CD1c-positive myeloid dendritic cell (primary cell): Measurements from ENCODE around the gene ACVRL1.
A peak's percentile ranks its signal among the peaks of the same experiment; 100 is the strongest.

Experiments used
- DNase-seq: peaks from one replicate; pipeline ENCODE4 v3.0.0-alpha.2; 2016; ENCODE audit errors: extremely low spot score

The ACVRL1 gene

GRCh38 chr12:51907083-51907855 lies at the start of gene ACVRL1:
ACVRL1 (plus strand) TSS chr12:51907504; CDS start chr12:51912475, 4,971 bp downstream.
- DNase-seq = no peak

GRCh38 chr12:51860986-51861385 lies 46.3 kb upstream of the ACVRL1 start:
- DNase-seq = no peak

- no peak for DNase-seq
Observed at GRCh38 chr12:51862947-51863346, 44.4 kb upstream of the ACVRL1 start.

GRCh38 chr12:51863363-51863932 lies 43.9 kb upstream of the ACVRL1 start:
- no peak for DNase-seq

GRCh38 chr12:51863933-51864832 lies 43.1 kb upstream of the ACVRL1 start:
- DNase-seq = no peak

GRCh38 chr12:51864833-51865670 lies 42.3 kb upstream of the ACVRL1 start:
- no peak for DNase-seq

- no peak for DNase-seq
Observed at GRCh38 chr12:51865757-51866270, 41.5 kb upstream of the ACVRL1 start.

- no peak for DNase-seq
Observed at GRCh38 chr12:51866324-51866723, 41.0 kb upstream of the ACVRL1 start.

- no peak for DNase-seq
Observed at GRCh38 chr12:51866762-51867161, 40.5 kb upstream of the ACVRL1 start.

GRCh38 chr12:51867371-51867770 lies 39.9 kb upstream of the ACVRL1 start:
- DNase-seq = no peak

- DNase-seq = no peak
Observed at GRCh38 chr12:51867796-51868428, 39.4 kb upstream of the ACVRL1 start.

GRCh38 chr12:51868821-51869495 lies 38.3 kb upstream of the ACVRL1 start:
- DNase-seq = no peak

- DNase-seq = no peak
Observed at GRCh38 chr12:51869496-51869865, 37.8 kb upstream of the ACVRL1 start.

- DNase-seq = peak; percentile 67
Observed at GRCh38 chr12:51869931-51870330, 37.4 kb upstream of the ACVRL1 start.

GRCh38 chr12:51870504-51870903 lies 36.8 kb upstream of the ACVRL1 start:
- DNase-seq = no peak

- peak; percentile 87 for DNase-seq
Observed at GRCh38 chr12:51871126-51871525, 36.2 kb upstream of the ACVRL1 start.

- DNase-seq = no peak
Observed at GRCh38 chr12:51871918-51872688, 35.2 kb upstream of the ACVRL1 start.

GRCh38 chr12:51872689-51872981 lies 34.7 kb upstream of the ACVRL1 start:
- no peak for DNase-seq

- DNase-seq = no peak
Observed at GRCh38 chr12:51873251-51873994, 33.9 kb upstream of the ACVRL1 start.
